RWPE2 (cell line): Measurements from ENCODE around the gene DUSP10.

Source experiments
- ATAC-seq: fragments of 200-7000 bp; cut with Tn5 transposase; 3 replicates; pipeline ENCODE4 v1.9.1; 2021; ENCODE audit warnings: low read depth
- DNase-seq: peaks from one replicate; pipeline ENCODE4 v3.0.0-alpha.2; 2020; ENCODE audit warnings: low spot score
- H3K27ac ChIP-seq: fragments of 450-650 bp; 2 replicates; pipeline ENCODE4 v1.5.1; 2017; ENCODE audit warnings: mild to moderate bottlenecking; ENCODE audit not compliant: poor library complexity, severe bottlenecking
- H3K27me3 ChIP-seq: fragments of 250-450 bp; sonication (Bioruptor Pico); 2 replicates; pipeline ENCODE4 v1.5.1; 2021; ENCODE audit warnings: mild to moderate bottlenecking, moderate library complexity; ENCODE audit not compliant: insufficient read depth, poor library complexity, severe bottlenecking
- H3K36me3 ChIP-seq: fragments of 250-450 bp; sonication (Bioruptor Pico); 2 replicates; pipeline ENCODE4 v1.5.1; 2020; ENCODE audit warnings: low read depth, mild to moderate bottlenecking, moderate library complexity
- H3K4me1 ChIP-seq: fragments of 250-450 bp; sonication (Bioruptor Pico); 2 replicates; pipeline ENCODE4 v1.5.1; 2021; ENCODE audit warnings: mild to moderate bottlenecking, moderate library complexity; ENCODE audit not compliant: insufficient read depth, poor library complexity, severe bottlenecking
- H3K4me3 ChIP-seq: fragments of 250-450 bp; sonication (Bioruptor Pico); 2 replicates; pipeline ENCODE4 v1.5.1; 2021; ENCODE audit warnings: mild to moderate bottlenecking, moderate library complexity; ENCODE audit not compliant: severe bottlenecking
- H3K9me3 ChIP-seq: fragments of 250-450 bp; sonication (Bioruptor Pico); 2 replicates; pipeline ENCODE4 v1.5.1; 2021; ENCODE audit warnings: mild to moderate bottlenecking, moderate library complexity; ENCODE audit not compliant: severe bottlenecking
- TF ChIP-seq, protein P1 (sequence below): fragments of 450-650 bp; IDR thresholded peaks from one replicate; pipeline ENCODE4 v1.5.1; 2017; ENCODE audit warnings: mild to moderate bottlenecking, moderate library complexity; ENCODE audit not compliant: poor library complexity, severe bottlenecking

DUSP10 gene

DNA sequence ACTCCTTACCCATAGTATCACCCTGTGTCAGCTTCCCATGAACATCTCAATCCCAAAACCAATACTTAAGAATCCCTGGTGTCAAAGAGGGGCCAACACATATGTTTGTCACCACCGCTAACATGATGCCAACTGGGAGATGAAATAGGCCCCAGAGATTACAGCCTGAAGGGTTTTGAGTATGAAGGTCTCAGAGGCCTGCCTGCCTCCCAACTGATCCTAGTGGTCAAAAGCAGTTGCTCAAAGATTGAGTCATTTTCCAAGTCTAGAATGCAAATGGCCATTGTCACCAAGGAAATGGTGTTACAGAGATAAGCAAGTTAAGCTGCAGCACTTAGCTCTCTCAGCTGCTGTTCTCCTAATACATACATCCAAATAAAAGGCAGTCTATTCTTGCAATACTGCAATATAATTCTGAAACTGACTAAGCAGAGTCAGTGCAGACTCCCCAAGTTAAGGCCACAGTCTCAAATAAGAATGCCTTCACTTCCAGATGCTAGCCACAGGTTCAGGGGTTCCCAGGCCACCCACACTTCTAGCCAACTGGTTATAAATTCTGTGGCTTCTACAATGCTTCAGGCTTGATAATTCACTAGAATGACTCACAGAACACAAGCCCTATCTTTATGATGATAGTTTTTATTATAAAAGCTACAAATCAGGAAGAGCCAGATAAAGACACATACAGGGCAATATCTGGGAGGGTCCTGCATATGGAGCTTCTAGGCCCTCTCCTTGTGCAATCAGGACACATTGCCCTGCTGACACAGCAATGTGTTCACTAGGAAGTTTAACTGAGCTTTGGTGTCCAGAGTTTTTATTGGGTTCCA lies 18.7 kb downstream of the DUSP10 start:
- no peaks in the 10 kb centered on the region for H3K27me3 ChIP-seq
- peaks cover 18% of the 10 kb centered on the region for H3K4me1 ChIP-seq
- H3K9me3 ChIP-seq: no peaks in the 10 kb centered on the region
- ATAC-seq (no peak), DNase-seq (no peak)
- no peak overlapping the region for H3K27ac ChIP-seq
- TF ChIP-seq, protein P1, sequence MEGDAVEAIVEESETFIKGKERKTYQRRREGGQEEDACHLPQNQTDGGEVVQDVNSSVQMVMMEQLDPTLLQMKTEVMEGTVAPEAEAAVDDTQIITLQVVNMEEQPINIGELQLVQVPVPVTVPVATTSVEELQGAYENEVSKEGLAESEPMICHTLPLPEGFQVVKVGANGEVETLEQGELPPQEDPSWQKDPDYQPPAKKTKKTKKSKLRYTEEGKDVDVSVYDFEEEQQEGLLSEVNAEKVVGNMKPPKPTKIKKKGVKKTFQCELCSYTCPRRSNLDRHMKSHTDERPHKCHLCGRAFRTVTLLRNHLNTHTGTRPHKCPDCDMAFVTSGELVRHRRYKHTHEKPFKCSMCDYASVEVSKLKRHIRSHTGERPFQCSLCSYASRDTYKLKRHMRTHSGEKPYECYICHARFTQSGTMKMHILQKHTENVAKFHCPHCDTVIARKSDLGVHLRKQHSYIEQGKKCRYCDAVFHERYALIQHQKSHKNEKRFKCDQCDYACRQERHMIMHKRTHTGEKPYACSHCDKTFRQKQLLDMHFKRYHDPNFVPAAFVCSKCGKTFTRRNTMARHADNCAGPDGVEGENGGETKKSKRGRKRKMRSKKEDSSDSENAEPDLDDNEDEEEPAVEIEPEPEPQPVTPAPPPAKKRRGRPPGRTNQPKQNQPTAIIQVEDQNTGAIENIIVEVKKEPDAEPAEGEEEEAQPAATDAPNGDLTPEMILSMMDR: no peak
- H3K36me3 ChIP-seq: no peaks in the 10 kb centered on the region
- no peak overlapping the region for H3K4me3 ChIP-seq

DNA sequence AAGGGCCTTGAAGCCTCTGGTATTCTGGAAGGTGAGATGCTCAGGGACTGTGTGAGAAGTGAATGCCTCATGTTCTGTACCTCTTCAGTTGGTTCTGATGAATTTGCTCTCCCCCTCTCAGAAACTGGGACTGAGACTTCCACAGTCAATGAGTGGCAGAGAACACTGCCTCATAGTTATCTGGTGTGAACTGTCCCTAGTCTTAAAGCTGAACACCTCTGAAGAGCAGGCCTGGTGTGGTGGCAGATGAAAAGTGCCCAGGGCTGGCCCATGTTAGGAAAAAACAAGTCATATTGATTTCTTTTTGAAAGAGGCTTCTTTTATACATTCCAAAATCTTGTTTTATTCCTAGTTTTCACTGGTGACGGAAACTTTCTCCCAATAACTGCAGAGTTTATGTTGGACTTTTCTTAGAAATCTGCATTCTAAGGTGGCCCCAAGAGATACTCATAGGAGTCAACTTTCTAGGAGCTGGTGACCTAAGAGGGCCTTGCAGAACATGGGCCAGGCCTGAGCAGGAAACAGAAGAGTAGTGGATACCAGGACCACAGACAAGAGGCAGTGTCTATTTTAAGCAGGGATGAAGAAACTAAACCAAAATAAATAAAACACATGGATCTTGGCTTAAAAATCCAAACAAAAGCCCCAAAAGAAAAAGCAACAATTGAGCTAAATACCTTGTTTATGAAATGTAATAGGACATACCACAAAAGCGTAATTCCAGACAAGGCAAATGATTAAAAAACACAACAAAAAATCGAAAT lies 19.5 kb downstream of the DUSP10 start:
- peaks cover 18% of the 10 kb centered on the region for H3K4me1 ChIP-seq
- H3K9me3 ChIP-seq: no peaks in the 10 kb centered on the region
- no peaks in the 10 kb centered on the region for H3K27me3 ChIP-seq
- no peak for ATAC-seq
- no peaks in the 10 kb centered on the region for H3K36me3 ChIP-seq
- TF ChIP-seq, protein P1: no peak
- no peak for DNase-seq
- H3K4me3 ChIP-seq: no peak overlapping the region
- H3K27ac ChIP-seq: no peak overlapping the region

DNA sequence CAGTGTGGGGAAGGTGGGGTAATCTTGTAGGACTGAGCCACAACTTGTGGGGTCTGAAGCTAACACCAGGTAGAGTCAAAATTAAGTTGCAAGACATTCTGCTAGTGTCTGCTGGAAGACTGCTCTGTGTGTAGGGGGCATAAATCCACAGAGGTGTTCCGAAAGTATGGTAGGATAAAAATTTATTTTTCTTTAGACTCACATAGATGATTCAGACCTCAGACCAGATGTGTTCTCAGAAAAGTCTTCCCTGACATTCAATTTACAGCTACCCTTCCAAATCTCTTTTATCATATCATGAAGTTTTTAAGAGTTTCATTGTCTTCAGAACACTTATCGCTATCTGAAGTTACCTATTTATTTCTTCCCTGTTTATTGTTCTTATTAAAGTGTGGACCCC lies 21.3 kb downstream of the DUSP10 start:
- Histone ChIP-seq H3K27me3 (no peaks in the 10 kb centered on the region), H3K4me3 (no peak overlapping the region), H3K27ac (no peak overlapping the region), H3K4me1 (peaks cover 12% of the 10 kb centered on the region), H3K9me3 (no peaks in the 10 kb centered on the region), H3K36me3 (no peaks in the 10 kb centered on the region)
- no peak for DNase-seq
- ATAC-seq: no peak
- TF ChIP-seq, protein P1: no peak

DNA sequence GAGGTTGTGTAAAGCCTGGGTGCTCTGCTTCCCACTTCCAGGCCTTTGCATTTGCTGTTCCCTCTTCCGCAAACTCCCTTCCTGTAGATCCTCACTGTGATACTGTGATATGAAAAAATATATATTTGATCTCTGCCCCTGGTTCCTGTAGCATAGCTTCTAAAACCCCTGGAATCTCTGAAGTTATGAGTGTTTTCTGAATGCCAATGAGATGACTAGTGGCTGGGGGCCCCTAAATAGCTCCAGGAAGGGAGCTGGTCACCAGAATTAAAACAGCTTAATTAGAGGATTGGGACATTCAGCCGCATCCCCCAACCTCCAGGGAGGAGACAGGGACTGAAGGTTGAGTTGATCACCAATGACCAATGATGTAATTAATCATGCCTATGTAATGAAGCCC lies 21.9 kb downstream of the DUSP10 start:
- H3K36me3 ChIP-seq: no peaks in the 10 kb centered on the region

More for the DNA sequence above, 21.9 kb downstream of the DUSP10 start:
- no peak for ATAC-seq
- H3K4me3 ChIP-seq: no peak overlapping the region
- no peak overlapping the region for H3K27ac ChIP-seq
- no peaks in the 10 kb centered on the region for H3K27me3 ChIP-seq
- peaks cover 7% of the 10 kb centered on the region for H3K4me1 ChIP-seq
- no peaks in the 10 kb centered on the region for H3K9me3 ChIP-seq
- TF ChIP-seq, protein P1: no peak
- no peak for DNase-seq
